ENCODE measurements around the gene CCR6. TPM values are rescaled to one million over a fixed set of nuclear protein-coding genes. Genes with fewer than 3 reads are reported as not detected.

CCR6 gene
- total RNA-seq, 1 donor from 2014 or later = not detected

Other genes with a start within 250 kb of the CCR6 start
- 9.1 TPM for gene RNASET2, start 166.5 kb upstream of the CCR6 start, total RNA-seq
- 10.2 TPM for gene CEP43, start 123.7 kb upstream of the CCR6 start, total RNA-seq
- not detected for gene GPR31, start 34.9 kb downstream of the CCR6 start, total RNA-seq
- gene UNC93A, start 168.2 kb downstream of the CCR6 start, total RNA-seq = not detected
- gene TTLL2, start 202.0 kb downstream of the CCR6 start, total RNA-seq = not detected